GM12872 (cell line): Measurements from ENCODE around the gene PRRC2B.

Experiments
- CTCF ChIP-seq: IDR thresholded peaks from 3 replicates; pipeline ENCODE4 v1.5.1; 2011; ENCODE audit warnings: low read depth, mild to moderate bottlenecking, low read length, moderate library complexity; ENCODE audit not compliant: insufficient read depth

The PRRC2B gene

DNA sequence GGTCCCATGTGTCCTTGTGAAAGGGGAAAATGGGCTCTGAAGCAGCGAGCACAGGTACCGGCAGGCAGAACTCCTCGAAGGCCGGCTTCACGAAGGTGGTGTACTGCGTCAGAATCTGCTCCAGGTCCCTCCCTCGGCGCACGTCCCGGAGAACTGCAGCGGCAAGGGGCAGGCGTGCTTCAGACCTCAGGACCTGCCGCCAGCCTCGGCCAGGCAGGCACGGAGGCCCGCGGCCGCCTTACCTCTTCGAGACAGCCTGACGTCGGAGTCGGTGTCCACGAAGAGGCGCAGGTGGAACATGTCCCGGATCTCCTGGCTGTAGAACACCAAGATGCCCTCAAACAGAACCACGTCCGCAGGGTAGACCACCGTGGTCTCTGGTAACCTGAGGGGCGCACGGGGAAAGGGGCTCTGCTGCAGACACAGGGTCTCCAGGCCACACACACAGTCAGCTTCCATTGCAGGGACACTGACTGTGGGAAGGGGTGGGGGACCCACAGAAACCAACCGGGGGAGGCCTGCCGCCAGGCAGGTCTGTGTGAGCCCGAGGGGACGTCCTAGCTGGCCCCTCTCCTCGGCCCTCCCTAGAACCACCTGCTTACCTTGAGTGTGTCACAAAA, 135.1 kb downstream of the PRRC2B start:
- no peak for TF ChIP-seq CTCF

DNA sequence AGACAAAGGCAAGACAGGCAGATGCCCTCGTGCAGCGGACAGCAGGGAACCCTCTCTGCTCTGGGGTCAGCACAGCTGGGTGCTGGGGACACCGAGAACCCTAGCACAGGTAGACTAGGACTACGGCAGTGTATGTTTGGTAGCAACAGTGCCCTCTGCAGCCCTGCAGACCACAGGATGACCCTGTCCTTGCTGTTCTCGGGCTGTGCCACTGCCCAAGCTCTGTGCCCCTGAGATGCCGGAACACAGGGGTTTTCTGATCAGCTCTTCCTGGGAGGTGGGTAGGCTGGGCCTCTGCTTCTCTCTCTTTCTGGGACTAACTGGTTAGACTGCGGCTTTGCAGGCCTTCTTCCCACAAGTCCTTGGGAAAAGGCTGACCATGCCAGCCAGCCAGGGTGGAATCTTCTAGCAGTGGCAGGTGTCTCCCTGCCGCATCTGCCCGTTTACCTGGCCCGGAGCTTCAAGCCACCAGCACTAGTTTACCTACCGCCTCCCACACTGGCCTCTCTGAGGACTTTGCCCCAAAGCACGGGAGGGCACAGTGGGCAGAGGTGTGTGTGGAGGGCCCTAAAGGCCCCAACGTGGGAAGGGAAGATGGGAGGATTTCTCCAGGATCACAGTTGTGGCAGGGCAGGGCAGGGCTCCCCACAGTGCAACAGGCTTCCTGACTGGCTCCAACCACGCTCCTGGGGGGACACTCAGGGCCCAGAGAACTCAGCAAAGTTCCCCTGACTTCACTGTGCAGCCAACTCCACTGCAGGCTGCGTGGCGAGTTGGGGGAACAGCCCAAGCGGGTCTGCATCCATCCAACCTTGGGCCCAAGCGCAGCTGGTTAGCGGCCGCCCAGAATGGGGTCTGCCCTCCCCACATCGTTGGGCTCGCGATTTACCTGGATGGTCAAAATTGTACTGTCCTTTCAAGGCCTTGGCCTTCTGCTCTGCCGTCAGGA, 136.0 kb downstream of the PRRC2B start:
- TF ChIP-seq CTCF: no peak

DNA sequence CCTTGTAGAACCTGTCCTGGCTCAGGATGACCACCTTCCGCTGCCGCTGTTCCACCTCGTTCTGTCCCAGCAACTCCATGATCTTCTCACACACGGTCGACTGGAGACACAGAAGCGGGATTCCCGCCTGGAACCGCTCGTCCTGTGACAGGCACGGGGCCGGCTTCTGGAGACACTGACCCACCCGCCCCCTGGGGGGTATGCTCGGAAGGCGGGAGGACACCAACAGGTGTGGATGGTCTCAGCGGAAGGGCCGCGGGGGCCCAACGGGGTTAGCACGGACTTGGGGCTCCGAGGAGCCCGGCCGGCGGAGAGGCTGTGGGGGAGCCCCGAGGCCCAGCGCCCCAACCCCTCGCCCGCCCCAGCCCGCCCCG, 136.6 kb downstream of the PRRC2B start:
- 0 out of 3 replicates have a peak, but pooled peaks have one; percentile 7 for TF ChIP-seq CTCF

GRCh38 chr9:131530920-131531832, 137.3 kb downstream of the PRRC2B start, which contains the start of gene UCK1:
UCK1 (minus strand) TSS chr9:131531263; CDS start chr9:131531174, 89 bp downstream.
- TF ChIP-seq CTCF: no peak

DNA sequence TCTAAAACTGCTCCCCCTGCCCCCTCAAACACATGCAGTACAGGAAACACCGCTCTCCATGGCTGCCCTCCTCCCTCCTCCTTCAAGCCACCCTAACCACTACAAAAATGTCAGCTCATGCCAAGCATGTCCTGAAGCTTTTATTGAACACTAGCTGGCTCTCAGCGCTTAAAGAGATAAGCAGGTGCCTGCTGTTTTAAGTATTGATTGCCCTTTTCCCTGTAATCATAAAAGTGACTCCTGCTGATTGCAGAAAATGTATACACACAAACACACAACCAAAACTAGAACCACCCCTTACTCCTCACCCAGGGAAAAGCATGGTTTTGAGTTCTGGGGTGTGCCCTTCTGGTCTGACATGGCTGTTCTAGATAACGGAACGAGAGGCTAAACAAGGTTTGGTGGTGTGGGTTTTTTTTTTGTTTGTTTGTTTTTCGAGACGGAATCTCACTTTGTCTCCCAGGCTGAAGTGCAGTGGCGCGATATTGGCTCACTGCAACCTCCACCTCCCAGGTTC, 140.9 kb downstream of the PRRC2B start:
- TF ChIP-seq CTCF: no peak

DNA sequence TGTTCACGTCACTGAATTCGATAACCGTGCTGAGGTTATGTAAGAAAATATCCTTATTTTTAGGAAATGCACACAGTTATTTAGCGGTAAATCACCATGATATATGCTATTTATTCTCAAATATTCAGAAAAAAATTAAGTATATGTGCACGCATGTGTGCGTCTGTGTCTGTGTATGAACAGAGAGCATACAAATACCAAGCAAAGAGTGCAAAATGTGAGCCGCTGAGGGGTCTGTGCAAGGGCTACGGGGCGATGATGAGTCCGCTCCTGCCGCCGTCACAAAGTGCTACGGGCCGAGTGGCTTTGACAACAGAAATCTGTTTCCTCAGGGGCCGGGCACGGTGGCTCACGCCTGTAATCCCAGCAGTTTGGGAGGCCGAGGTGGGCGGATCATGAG, 144.1 kb downstream of the PRRC2B start:
- TF ChIP-seq CTCF: no peak
